Gastroesophageal sphincter (tissue), 3 donors: ENCODE data around the gene PLXNA1.

Source experiments
- EP300 ChIP-seq: sonication (generic); formaldehyde crosslinking; IDR thresholded peaks from one replicate; pipeline ENCODE4 v1.6.1; 2017; ENCODE audit warnings: antibody characterized with exemption, mild to moderate bottlenecking
- POLR2A ChIP-seq, 2 donors: fragments of 450-650 bp; IDR thresholded peaks; one replicate each; pipeline ENCODE4 v1.6.1; 2017; ENCODE audit warnings: antibody characterized with exemption in 2 of 2, mild to moderate bottlenecking in 2 of 2, moderate library complexity in 1 of 2
- POLR2AphosphoS5 ChIP-seq: sonication (generic); formaldehyde crosslinking; IDR thresholded peaks from one replicate; pipeline ENCODE4 v1.6.1; 2017; ENCODE audit warnings: antibody characterized with exemption
- TF ChIP-seq, protein P1 (sequence below), 4 experiments: fragments of 200-600 bp in 2 of 4; fragments of 450-650 bp in 2 of 4; sonication (generic) in 1 of 4; IDR thresholded peaks; one replicate each; pipeline ENCODE4 v1.5.1; 2017 to 2019; ENCODE audit warnings: antibody characterized with exemption in 4 of 4, mild to moderate bottlenecking in 2 of 4, moderate library complexity in 2 of 4

DNA sequence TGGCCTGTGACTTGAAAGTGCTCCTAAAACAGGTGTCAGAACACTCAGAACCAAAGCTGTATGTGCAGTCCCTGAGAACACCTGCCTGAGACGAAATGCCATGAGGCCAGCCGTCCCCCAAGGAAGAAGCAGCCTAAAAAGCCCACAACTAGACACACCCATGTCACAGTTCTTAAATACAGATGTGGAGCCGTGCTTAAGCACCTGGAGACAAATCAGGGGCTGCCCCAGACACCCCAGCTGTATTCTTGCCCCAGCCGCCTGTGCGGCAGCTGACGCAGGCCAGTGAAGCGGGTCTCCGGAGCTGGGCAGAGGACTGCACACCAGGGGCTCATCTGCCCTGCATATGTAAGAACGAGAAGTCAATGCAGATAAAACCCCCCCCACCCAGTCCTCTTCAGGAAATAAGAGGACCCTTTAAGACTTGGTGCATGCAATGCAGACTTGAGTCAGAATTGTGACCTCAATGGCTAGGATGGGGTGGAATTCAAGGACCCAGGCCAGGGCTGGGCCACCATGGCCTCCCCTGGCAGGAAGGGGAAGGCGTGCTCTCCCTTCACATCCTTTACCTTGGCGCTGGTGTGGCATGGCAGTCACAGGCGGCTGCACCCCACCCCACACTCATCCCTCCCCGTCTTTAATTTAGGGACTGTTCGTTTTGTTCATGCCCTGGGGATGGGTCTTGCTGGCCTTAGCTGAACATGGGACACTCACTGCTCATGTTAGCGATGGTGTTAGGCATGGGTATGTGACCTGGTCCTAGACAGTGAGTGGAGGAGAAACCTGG, 27.7 kb upstream of the PLXNA1 start:
- no peak for TF ChIP-seq POLR2AphosphoS5
- TF ChIP-seq, protein P1, sequence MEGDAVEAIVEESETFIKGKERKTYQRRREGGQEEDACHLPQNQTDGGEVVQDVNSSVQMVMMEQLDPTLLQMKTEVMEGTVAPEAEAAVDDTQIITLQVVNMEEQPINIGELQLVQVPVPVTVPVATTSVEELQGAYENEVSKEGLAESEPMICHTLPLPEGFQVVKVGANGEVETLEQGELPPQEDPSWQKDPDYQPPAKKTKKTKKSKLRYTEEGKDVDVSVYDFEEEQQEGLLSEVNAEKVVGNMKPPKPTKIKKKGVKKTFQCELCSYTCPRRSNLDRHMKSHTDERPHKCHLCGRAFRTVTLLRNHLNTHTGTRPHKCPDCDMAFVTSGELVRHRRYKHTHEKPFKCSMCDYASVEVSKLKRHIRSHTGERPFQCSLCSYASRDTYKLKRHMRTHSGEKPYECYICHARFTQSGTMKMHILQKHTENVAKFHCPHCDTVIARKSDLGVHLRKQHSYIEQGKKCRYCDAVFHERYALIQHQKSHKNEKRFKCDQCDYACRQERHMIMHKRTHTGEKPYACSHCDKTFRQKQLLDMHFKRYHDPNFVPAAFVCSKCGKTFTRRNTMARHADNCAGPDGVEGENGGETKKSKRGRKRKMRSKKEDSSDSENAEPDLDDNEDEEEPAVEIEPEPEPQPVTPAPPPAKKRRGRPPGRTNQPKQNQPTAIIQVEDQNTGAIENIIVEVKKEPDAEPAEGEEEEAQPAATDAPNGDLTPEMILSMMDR (IDR thresholded peaks at IDR 0.05), result no peak
- no peak for TF ChIP-seq POLR2A (IDR thresholded peaks at IDR 0.05)
- TF ChIP-seq EP300, result no peak
